ENCODE results near the gene KCNQ1OT1. TPM values are rescaled to one million over a fixed set of nuclear protein-coding genes. Genes with fewer than 3 reads are reported as not detected.

KCNQ1OT1 gene
- total RNA-seq, 1 donor from 2014 or later: 2.0 TPM

- DNase-seq (ENCODE audit: low spot score in 2 of 2) (no peak), FAIRE-seq (no peak)
Observed at GRCh38 chr11:2672553-2673249, 27.1 kb downstream of the KCNQ1OT1 start.

DNA sequence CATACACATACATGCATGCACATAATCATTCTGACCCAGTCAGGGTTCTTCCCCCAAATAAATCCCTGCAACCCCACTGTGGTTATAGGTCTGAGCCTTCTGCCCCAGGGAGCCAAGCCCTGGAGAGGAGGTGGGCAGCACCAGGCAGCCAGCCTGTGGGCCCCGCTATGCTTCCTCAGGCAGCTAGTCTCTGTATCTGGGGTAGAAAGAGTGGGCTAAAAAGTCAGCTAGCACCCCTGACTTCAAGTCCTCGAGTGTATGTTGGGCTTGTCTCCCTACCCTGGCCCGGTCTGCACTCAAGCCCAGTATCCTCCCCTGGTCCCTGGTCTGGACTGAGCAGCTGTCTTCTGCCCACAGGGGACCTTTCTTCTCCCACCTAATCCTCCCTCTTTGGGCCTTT lies 28.0 kb downstream of the KCNQ1OT1 start:
- no peak for DNase-seq (ENCODE audit: low spot score in 2 of 2)
- FAIRE-seq: no peak

GRCh38 chr11:2670541-2671100 lies 29.2 kb downstream of the KCNQ1OT1 start:
- FAIRE-seq (no peak), DNase-seq (ENCODE audit: low spot score in 2 of 2) (no peak)

DNA sequence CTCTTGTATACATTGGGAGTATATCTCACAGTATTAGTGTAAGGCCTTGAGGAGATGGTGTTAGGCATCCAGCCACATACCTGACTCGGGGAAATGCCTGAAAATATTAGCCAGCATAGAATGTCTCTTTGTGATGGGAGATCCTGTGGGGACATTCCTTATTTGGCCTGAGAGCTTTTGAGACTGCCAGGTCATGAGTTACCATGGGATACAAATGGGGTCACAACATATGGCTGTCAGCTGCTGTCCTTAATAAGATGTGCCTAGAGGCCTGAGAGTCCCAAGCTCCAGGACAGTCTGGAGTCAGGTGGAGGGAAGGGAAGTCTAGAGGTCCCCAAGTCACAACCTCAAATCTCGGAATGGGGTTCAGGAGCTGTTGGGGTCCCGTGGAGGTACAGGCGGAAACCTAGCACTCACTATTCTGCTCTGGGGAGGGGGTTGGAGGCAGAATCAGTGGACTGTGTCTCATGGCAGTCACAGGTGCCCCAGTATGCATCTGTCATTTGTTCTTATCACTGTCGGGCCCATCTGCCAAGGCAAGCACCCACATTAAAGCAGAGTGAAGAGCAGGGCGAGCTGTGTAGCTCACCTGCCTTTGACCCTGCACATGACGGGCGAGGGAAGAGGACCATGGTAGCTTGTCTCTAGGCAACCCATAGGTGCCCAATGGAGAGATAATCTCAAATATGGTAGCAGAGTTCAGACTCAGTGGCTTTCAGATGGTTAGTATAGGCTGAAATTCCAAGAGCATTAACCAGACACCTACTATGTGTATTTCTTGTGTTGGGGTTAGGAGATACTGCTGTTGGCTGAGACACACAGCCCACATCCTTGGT lies 29.9 kb downstream of the KCNQ1OT1 start:
- FAIRE-seq (no peak), DNase-seq (ENCODE audit: low spot score in 2 of 2) (no peak)

DNA sequence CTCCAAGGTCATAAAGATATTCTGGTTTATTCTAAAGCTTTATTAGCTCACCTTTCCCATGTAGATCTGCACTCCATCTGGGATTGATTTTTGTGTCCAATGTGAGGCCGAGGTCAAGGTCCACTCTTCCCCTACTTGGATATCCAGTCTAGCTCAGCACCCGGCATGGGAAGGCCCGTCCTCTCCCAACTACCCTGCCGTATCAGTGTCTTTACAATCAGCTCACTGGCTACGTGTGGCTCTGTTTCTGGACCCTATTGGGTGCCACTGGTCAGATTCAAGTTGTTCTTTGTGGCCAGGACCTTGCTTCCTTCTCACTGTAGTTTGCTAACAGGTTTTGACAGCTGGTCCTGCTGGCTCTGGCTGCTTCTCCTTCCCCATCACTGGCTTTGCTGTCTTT lies 30.9 kb downstream of the KCNQ1OT1 start:
- FAIRE-seq: no peak
- DNase-seq (ENCODE audit: low spot score in 2 of 2): no peak

DNA sequence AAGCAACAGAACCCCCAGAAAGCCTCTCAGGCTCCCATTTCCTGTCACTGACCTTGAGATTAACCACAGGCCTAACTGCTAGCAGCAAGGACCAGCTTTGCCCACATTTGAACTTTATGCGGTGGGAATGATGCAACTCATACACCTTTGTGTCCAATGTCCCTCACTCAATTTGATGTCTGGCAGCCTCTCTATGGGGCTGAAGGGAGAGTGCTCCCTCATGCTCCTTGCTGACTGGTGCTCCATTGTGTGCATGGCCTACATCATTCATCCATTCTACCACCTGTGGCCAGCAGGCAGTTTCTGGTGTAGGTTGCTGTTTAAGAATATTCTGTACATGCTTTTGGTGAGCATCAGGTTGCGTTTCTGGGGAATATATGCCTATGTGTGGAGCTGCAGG lies 31.9 kb downstream of the KCNQ1OT1 start:
- FAIRE-seq: no peak

GRCh38 chr11:2666828-2667570 lies 32.8 kb downstream of the KCNQ1OT1 start:
- no peak for DNase-seq (ENCODE audit: low spot score in 2 of 2)
- no peak for FAIRE-seq

More for the DNA sequence above, 31.9 kb downstream of the KCNQ1OT1 start:
- DNase-seq (ENCODE audit: low spot score in 2 of 2): no peak

- FAIRE-seq (no peak), DNase-seq (ENCODE audit: low spot score in 2 of 2) (no peak)
Observed at GRCh38 chr11:2666401-2666741, 33.4 kb downstream of the KCNQ1OT1 start.

DNA sequence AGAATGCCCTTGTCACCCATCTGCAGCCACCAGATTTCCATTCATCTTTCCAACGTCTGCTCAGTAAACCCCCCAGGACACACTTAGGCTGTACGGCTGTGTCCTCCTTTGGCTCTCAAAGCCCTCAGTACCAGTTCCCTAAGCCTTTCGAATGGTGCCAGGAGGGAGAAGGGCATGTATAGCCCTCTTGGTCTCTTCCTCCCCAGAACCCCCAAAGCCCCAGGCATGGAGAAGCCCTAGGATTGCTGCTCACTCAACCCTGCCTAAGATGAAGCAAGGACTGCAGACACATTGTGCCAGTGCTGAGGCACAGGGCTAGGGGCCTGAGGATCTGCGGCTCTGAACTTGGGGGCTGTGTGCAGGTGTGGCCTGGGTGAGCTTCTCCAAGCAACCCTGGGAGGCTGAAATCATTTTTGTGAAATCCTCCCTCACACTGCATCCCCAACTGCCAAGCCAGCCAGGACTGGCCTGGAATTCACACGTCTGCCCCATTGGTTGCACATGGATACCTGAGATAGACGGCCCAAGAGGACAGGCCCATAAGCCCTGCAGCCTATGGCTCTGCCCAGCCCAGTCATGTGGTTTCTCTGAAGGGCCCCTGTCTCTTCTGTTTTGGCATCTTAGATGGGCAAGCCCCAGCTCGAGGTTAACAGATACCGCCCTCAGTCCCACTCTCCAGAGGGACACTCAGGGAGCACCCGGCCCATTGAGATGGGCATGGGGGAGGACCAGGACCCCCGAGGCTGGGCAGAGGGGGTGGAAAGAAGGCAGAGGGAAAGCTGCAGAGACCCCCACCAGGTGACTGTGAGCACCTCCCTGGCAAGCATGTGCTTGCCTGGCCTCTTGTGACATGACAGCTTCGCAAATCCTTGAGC lies 34.0 kb downstream of the KCNQ1OT1 start:
- no peak for FAIRE-seq

DNA sequence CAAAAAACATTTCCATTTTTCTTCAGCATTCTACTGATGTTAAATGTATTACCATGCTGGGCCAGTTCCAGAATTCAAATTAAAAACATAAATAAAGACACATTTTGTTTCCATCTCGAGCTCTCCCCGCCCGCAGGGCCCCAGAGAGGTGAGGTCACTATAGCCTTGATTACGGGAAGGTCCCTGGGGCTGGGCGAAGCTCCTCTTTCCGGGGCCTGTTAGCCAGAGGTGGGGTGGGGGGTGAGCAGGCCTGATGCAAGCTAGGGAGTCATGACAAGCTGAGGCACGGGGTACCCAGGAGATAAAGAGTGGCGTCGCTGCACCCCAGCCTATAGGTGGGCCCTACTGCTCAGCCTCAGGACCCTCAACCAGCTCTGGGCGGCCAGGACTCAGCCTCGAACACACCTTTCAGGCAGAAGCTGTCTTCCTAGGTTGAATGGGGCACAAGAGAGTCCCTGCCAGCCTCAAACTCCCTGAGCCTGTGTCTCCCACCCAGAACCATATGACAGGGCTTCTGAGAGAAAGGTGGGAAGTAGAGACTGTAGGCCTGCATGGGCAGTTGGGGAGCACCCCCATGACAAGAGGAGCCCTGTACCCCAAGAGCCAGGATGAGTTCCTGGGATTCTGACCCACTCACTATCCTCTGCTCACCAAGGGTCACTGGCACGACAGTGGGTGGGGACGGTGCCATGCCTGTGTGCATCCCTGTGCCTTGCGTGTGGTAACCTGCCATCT lies 34.8 kb downstream of the KCNQ1OT1 start:
- no peak for FAIRE-seq
- DNase-seq (ENCODE audit: low spot score in 2 of 2): no peak

More for the DNA sequence above, 34.0 kb downstream of the KCNQ1OT1 start:
- no peak for DNase-seq (ENCODE audit: low spot score in 2 of 2)

DNA sequence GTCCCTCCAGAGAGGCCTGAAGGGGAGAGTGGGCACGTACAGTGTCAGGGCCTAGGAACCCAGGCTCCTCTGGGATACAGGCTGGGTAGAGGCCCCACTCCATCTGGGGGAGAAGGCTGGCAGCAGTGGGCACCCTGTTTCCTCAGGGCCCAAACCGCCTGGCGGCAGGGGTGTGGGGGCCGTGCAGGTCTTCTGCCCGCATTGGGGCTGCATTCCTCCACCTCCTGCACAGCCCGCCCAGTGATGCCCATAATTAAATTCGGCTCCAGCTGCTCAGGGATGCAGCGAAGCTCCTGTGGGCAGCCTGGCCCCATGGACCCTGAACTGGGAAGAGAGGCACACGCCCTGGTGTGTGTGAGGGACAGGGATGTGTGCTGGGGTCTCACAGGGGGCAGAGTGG lies 35.4 kb downstream of the KCNQ1OT1 start:
- DNase-seq (ENCODE audit: low spot score in 2 of 2): no peak
- FAIRE-seq: no peak

DNA sequence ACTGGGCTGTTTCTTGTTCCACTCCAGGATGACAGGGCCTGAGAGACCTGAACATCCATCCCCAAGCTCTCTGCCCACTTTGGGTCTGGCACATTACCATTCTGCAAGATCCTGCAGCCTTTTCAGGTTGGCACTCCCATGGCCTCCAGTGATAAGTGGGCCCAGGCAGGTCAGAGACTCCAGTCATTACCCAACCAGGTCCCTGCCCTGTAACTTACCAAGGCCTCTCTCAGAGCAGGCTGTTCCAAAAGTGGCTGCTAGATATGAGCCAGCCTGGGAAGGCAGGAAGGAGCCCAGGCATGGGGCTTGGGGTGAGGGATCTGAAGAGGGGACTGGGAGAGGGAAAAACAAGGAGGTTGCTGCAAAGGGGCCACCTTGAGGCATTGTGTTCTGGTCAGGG lies 35.9 kb downstream of the KCNQ1OT1 start:
- FAIRE-seq (no peak), DNase-seq (ENCODE audit: low spot score in 2 of 2) (no peak)

DNA sequence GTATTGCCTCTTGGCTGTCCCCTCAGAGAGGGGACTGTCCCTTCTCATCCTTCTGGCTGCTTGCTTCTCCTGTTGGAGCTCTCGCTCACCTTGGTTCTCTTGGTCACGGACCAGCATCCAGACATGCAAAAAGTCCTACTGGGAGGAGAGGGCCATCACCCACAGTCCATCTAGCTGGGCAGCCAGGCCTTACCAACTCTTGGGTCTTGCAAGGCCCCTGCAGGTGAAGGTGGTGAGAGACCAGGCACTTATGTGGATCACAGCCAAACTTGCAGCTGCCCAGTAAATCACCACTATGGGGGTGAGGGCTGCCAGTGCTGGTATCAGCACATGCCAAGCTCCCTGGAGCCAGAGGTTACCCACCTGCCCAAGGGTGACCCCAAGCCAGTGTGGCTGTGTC lies 36.3 kb downstream of the KCNQ1OT1 start:
- FAIRE-seq (no peak), DNase-seq (ENCODE audit: low spot score in 2 of 2) (no peak)

GRCh38 chr11:2662430-2663299 lies 37.1 kb downstream of the KCNQ1OT1 start:
- DNase-seq (ENCODE audit: low spot score in 2 of 2): no peak
- FAIRE-seq: no peak

DNA sequence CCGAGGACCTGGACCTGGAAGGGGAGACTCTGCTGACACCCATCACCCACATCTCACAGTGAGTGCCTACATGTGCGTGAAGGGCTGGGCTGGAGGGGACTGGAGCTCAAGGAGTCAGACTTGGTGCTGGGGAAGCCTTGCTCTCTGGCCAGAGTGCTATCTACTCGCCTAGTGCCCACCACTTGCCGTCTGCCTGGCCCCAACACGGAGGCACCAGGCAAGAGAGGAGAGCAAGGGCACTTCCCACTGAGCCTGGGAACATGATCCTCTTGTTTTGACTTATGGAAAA lies 37.8 kb downstream of the KCNQ1OT1 start:
- no peak for FAIRE-seq
- no peak for DNase-seq (ENCODE audit: low spot score in 2 of 2)

- no peak for FAIRE-seq
- no peak for DNase-seq (ENCODE audit: low spot score in 2 of 2)
Observed at GRCh38 chr11:2661173-2662023, 38.4 kb downstream of the KCNQ1OT1 start.

GRCh38 chr11:2660357-2660939 lies 39.3 kb downstream of the KCNQ1OT1 start:
- DNase-seq (ENCODE audit: low spot score in 2 of 2): no peak
- no peak for FAIRE-seq

All from frontal cortex (tissue), 4 donors.